ENCODE data around the gene SEC31B. TPM values are rescaled to one million over a fixed set of nuclear protein-coding genes. Genes with fewer than 3 reads are reported as not detected.
A peak's percentile ranks its signal among the peaks of the same experiment; 100 is the strongest.

The SEC31B gene
- total RNA-seq, 1 donor, result 5.4 TPM

GRCh38 chr10:100516847-100517246 lies 2.8 kb downstream of the SEC31B start:
- peak; percentile 37 for TF ChIP-seq CTCF (IDR thresholded peaks at IDR 0.05; ENCODE audit: extremely low read depth, low read depth, low read length)
- no peaks in the 10 kb centered on the region for H3K36me3 ChIP-seq (ENCODE audit: insufficient read depth, low read length)
- no peaks in the 10 kb centered on the region for H3K79me2 ChIP-seq (ENCODE audit: insufficient read depth, low read length)
- no peak overlapping the region for H3K4me3 ChIP-seq (ENCODE audit: insufficient read depth, low read length)
- no peak overlapping the region for H2AFZ ChIP-seq (ENCODE audit: low read length)
- H3K27me3 ChIP-seq (ENCODE audit: insufficient read depth, low read length), result no peaks in the 10 kb centered on the region
- peak; percentile 53 for DNase-seq (ENCODE audit: insufficient read length, low spot score, missing footprints)
- no peak overlapping the region for H3K4me2 ChIP-seq (ENCODE audit: insufficient read depth, low read length)
- H3K27ac ChIP-seq (ENCODE audit: low read depth, low read length), result no peak overlapping the region
- peaks cover 19% of the 10 kb centered on the region for H3K4me1 ChIP-seq (ENCODE audit: insufficient read depth, low read length)
- H3K9me3 ChIP-seq (ENCODE audit: low read depth, low read length), result no peaks in the 10 kb centered on the region
- H4K20me1 ChIP-seq (ENCODE audit: insufficient read depth, low read length), result no peaks in the 10 kb centered on the region

- H3K4me3 ChIP-seq (ENCODE audit: insufficient read depth, low read length), result no peak overlapping the region
- TF ChIP-seq CTCF (IDR thresholded peaks at IDR 0.05; ENCODE audit: extremely low read depth, low read depth, low read length), result no peak
- no peaks in the 10 kb centered on the region for H4K20me1 ChIP-seq (ENCODE audit: insufficient read depth, low read length)
- no peak overlapping the region for H3K27ac ChIP-seq (ENCODE audit: low read depth, low read length)
- peaks cover 14% of the 10 kb centered on the region for H3K4me1 ChIP-seq (ENCODE audit: insufficient read depth, low read length)
- no peak overlapping the region for H3K4me2 ChIP-seq (ENCODE audit: insufficient read depth, low read length)
- no peak overlapping the region for H2AFZ ChIP-seq (ENCODE audit: low read length)
- no peak for DNase-seq (ENCODE audit: insufficient read length, low spot score, missing footprints)
- H3K79me2 ChIP-seq (ENCODE audit: insufficient read depth, low read length), result no peaks in the 10 kb centered on the region
- no peaks in the 10 kb centered on the region for H3K9me3 ChIP-seq (ENCODE audit: low read depth, low read length)
- H3K27me3 ChIP-seq (ENCODE audit: insufficient read depth, low read length), result no peaks in the 10 kb centered on the region
- H3K36me3 ChIP-seq (ENCODE audit: insufficient read depth, low read length), result no peaks in the 10 kb centered on the region
These were observed 4.0 kb downstream of the SEC31B start for GRCh38 chr10:100515612-100516011.

GRCh38 chr10:100510533-100511308 lies 8.9 kb downstream of the SEC31B start:
- no peaks in the 10 kb centered on the region for H3K79me2 ChIP-seq (ENCODE audit: insufficient read depth, low read length)
- H3K27me3 ChIP-seq (ENCODE audit: insufficient read depth, low read length), result no peaks in the 10 kb centered on the region
- H3K4me3 ChIP-seq (ENCODE audit: insufficient read depth, low read length), result no peak overlapping the region
- peaks cover 14% of the 10 kb centered on the region for H3K4me1 ChIP-seq (ENCODE audit: insufficient read depth, low read length)
- no peak overlapping the region for H3K27ac ChIP-seq (ENCODE audit: low read depth, low read length)
- no peaks in the 10 kb centered on the region for H3K36me3 ChIP-seq (ENCODE audit: insufficient read depth, low read length)
- TF ChIP-seq CTCF (IDR thresholded peaks at IDR 0.05; ENCODE audit: extremely low read depth, low read depth, low read length), result no peak
- H3K9me3 ChIP-seq (ENCODE audit: low read depth, low read length), result no peaks in the 10 kb centered on the region
- no peak overlapping the region for H3K4me2 ChIP-seq (ENCODE audit: insufficient read depth, low read length)
- DNase-seq (ENCODE audit: insufficient read length, low spot score, missing footprints), result no peak
- H4K20me1 ChIP-seq (ENCODE audit: insufficient read depth, low read length), result no peaks in the 10 kb centered on the region
- H2AFZ ChIP-seq (ENCODE audit: low read length), result no peak overlapping the region

GRCh38 chr10:100509241-100509840 lies 10.3 kb downstream of the SEC31B start:
- H3K4me1 ChIP-seq (ENCODE audit: insufficient read depth, low read length), result peaks cover 14% of the 10 kb centered on the region
- H3K79me2 ChIP-seq (ENCODE audit: insufficient read depth, low read length), result no peaks in the 10 kb centered on the region
- H4K20me1 ChIP-seq (ENCODE audit: insufficient read depth, low read length), result no peaks in the 10 kb centered on the region
- no peak overlapping the region for H3K4me2 ChIP-seq (ENCODE audit: insufficient read depth, low read length)
- no peaks in the 10 kb centered on the region for H3K36me3 ChIP-seq (ENCODE audit: insufficient read depth, low read length)
- no peaks in the 10 kb centered on the region for H3K27me3 ChIP-seq (ENCODE audit: insufficient read depth, low read length)
- DNase-seq (ENCODE audit: insufficient read length, low spot score, missing footprints), result no peak
- no peak overlapping the region for H2AFZ ChIP-seq (ENCODE audit: low read length)
- no peak overlapping the region for H3K27ac ChIP-seq (ENCODE audit: low read depth, low read length)
- H3K4me3 ChIP-seq (ENCODE audit: insufficient read depth, low read length), result no peak overlapping the region
- H3K9me3 ChIP-seq (ENCODE audit: low read depth, low read length), result no peaks in the 10 kb centered on the region
- TF ChIP-seq CTCF (IDR thresholded peaks at IDR 0.05; ENCODE audit: extremely low read depth, low read depth, low read length), result no peak

All from osteoblast (primary cell).